NCI-H2029 (cell line): ENCODE results near the gene PPY.
"Not testable (repeated sequence)": the region's sequence is repeated elsewhere in the genome, so short reads cannot be mapped to it uniquely, and the experiment has no call there.

Experiments used
- DNase-seq: peaks from one replicate; lab custom pipeline; 2025; lab: John Stamatoyannopoulos, UW

Gene PPY

GRCh38 chr17:43962479-43962878 is 20.2 kb upstream of the PPY start:
- no peak for DNase-seq

- DNase-seq, result no peak
Measured at GRCh38 chr17:43961954-43962353, 19.7 kb upstream of the PPY start.

GRCh38 chr17:43961292-43961691 is 19.0 kb upstream of the PPY start:
- DNase-seq, result not testable (repeated sequence)

- no peak for DNase-seq
Measured at GRCh38 chr17:43958748-43959352, 16.6 kb upstream of the PPY start.

- no peak for DNase-seq
Measured at GRCh38 chr17:43956222-43956621, 13.9 kb upstream of the PPY start.

GRCh38 chr17:43953746-43954145 is 11.5 kb upstream of the PPY start, which contains the start of gene PYY:
Gene PYY (minus strand): TSS chr17:43953940. CDS start chr17:43953483, 457 bp downstream.
- no peak for DNase-seq

- DNase-seq, result no peak
Measured at GRCh38 chr17:43952724-43953666, 10.7 kb upstream of the PPY start.

- DNase-seq, result no peak
Measured at GRCh38 chr17:43952351-43952723, 10.1 kb upstream of the PPY start.

GRCh38 chr17:43951750-43952149 is 9.5 kb upstream of the PPY start:
- no peak for DNase-seq

GRCh38 chr17:43950554-43950953 is 8.3 kb upstream of the PPY start:
- DNase-seq, result no peak

- no peak for DNase-seq
Measured at GRCh38 chr17:43949781-43950180, 7.5 kb upstream of the PPY start.

- no peak for DNase-seq
Measured at GRCh38 chr17:43946781-43947180, 4.5 kb upstream of the PPY start.

- no peak for DNase-seq
Measured at GRCh38 chr17:43945074-43945829, 3.0 kb upstream of the PPY start.

GRCh38 chr17:43940630-43941029 is 1.6 kb downstream of the PPY start:
- DNase-seq, result no peak

GRCh38 chr17:43939886-43940285 is 2.4 kb downstream of the PPY start:
- DNase-seq, result no peak

GRCh38 chr17:43939452-43939851 is 2.8 kb downstream of the PPY start:
- DNase-seq, result not testable (repeated sequence)

- no peak for DNase-seq
Measured at GRCh38 chr17:43938838-43939182, 3.5 kb downstream of the PPY start.

- no peak for DNase-seq
Measured at GRCh38 chr17:43936434-43936833, 5.8 kb downstream of the PPY start.

- DNase-seq, result no peak
Measured at GRCh38 chr17:43935926-43936261, 6.4 kb downstream of the PPY start.

- no peak for DNase-seq
Measured at GRCh38 chr17:43935204-43935925, 6.9 kb downstream of the PPY start.

- no peak for DNase-seq
Measured at GRCh38 chr17:43932923-43933322, 9.4 kb downstream of the PPY start.

GRCh38 chr17:43932357-43932756 is 9.9 kb downstream of the PPY start:
- DNase-seq, result no peak
